GM06990 (cell line): Measurements from ENCODE around the gene MICAL2.

Experiments used
- DNase-seq: peaks from one replicate; pipeline ENCODE4 v3.0.0-alpha.2; 2011; ENCODE audit not compliant: insufficient read length; ENCODE audit errors: extremely low read depth
- H3K27me3 ChIP-seq: replicated peaks from 2 replicates; pipeline ENCODE4 v1.6.0; 2011; ENCODE audit warnings: low read length; ENCODE audit not compliant: control insufficient read depth, insufficient read depth
- H3K36me3 ChIP-seq: 2 replicates; pipeline ENCODE4 v1.5.1; 2011; ENCODE audit warnings: low read length; ENCODE audit not compliant: control insufficient read depth, insufficient read depth
- H3K4me3 ChIP-seq: replicated peaks from 2 replicates; pipeline ENCODE4 v1.5.1; 2011; ENCODE audit warnings: low read depth, mild to moderate bottlenecking, control low read depth, low read length
- TF ChIP-seq, protein P1 (sequence below): IDR thresholded peaks from 2 replicates; pipeline ENCODE4 v1.5.1; 2011; ENCODE audit warnings: low read length, control low read depth, mild to moderate bottlenecking, inconsistent platforms; ENCODE audit not compliant: insufficient read depth, poor library complexity, severe bottlenecking

Gene MICAL2

DNA sequence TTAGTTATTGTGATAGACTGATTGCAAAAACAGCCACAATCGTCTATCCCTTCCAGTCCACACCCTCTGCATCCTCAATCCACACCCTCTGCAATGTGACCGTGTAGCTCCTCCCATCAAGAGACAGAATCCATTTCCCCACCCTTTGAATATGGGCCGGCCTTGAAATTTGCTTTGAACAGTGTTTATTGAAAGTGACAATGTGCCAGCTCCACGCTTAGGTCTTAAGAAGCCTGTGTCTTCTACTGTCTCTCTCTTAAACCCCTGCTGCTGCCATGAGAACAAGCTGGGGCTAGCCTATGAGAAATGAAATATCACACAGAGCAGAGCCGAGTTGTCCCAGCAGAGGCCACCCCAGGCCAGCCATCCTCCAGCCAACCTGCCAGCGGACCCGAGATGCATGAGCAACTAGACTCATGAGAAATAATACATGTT is 22.3 kb upstream of the MICAL2 start:
- H3K4me3 ChIP-seq, result no peak overlapping the region
- H3K27me3 ChIP-seq, result no peaks in the 10 kb centered on the region
- TF ChIP-seq, protein P1, sequence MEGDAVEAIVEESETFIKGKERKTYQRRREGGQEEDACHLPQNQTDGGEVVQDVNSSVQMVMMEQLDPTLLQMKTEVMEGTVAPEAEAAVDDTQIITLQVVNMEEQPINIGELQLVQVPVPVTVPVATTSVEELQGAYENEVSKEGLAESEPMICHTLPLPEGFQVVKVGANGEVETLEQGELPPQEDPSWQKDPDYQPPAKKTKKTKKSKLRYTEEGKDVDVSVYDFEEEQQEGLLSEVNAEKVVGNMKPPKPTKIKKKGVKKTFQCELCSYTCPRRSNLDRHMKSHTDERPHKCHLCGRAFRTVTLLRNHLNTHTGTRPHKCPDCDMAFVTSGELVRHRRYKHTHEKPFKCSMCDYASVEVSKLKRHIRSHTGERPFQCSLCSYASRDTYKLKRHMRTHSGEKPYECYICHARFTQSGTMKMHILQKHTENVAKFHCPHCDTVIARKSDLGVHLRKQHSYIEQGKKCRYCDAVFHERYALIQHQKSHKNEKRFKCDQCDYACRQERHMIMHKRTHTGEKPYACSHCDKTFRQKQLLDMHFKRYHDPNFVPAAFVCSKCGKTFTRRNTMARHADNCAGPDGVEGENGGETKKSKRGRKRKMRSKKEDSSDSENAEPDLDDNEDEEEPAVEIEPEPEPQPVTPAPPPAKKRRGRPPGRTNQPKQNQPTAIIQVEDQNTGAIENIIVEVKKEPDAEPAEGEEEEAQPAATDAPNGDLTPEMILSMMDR, result no peak
- H3K36me3 ChIP-seq, result no peaks in the 10 kb centered on the region
- no peak for DNase-seq

DNA sequence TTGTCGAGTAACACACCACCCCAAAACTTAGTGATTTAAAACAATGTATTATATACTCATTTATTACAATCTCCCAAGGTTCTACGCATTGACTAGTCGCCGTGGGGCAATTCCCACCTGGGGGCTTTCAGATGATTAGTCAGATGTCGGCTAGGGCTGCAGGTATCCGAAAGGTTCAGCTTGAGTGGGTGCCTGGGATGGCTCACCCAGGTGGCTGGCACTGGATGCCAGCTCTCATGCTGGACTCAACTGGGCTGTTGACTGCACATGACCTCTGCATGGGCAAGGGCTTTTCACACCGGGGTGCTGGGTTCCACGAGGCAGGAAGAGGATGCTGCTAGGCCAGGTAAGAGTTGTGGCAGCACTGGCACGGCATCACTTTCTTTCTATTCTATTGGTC is 21.9 kb upstream of the MICAL2 start:
- Histone ChIP-seq H3K4me3 (no peak overlapping the region), H3K27me3 (no peaks in the 10 kb centered on the region), H3K36me3 (no peaks in the 10 kb centered on the region)
- no peak for DNase-seq
- TF ChIP-seq, protein P1, result no peak

DNA sequence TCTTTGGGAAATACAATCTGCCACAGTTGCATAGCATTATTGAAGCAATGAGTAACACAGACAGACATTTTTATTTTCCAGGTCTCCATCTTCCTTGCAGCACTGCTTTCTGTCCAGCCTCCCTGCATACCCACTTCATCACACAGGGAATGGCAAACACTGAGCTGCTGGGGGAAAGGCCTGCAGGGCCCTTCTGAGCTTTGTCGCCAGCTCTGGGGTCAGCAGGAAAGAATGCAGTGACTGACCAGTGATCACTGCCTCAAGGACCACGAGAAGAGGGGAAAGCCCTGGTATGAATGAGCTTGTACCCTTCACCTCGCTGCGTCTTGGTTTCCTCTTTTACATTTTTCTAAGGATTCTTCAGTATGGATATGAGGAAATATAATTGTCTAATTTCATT is 21.3 kb upstream of the MICAL2 start:
- TF ChIP-seq, protein P1, result no peak
- H3K4me3 ChIP-seq, result no peak overlapping the region
- no peaks in the 10 kb centered on the region for H3K27me3 ChIP-seq
- no peaks in the 10 kb centered on the region for H3K36me3 ChIP-seq
- no peak for DNase-seq

DNA sequence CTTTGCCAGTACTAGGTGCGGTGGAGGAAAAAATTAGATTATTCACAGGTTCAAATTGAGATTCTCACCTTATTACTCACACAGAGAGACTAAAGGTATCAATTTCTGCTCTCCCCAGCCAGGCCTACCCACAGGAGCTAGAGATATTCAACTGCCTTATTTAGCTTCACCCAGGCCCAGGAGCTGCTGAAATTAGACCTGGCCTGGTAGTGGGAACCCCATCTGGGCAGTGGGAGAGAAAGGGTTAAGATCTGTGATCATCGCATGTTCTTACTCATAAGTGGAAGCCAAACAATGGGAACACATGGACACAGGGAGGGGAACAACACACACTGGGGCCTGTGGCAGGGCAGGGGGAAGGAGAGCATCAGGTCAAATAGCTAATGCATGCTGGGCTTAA is 20.9 kb upstream of the MICAL2 start:
- Histone ChIP-seq H3K27me3 (no peaks in the 10 kb centered on the region), H3K4me3 (no peak overlapping the region), H3K36me3 (no peaks in the 10 kb centered on the region)
- TF ChIP-seq, protein P1, result no peak
- DNase-seq, result no peak

DNA sequence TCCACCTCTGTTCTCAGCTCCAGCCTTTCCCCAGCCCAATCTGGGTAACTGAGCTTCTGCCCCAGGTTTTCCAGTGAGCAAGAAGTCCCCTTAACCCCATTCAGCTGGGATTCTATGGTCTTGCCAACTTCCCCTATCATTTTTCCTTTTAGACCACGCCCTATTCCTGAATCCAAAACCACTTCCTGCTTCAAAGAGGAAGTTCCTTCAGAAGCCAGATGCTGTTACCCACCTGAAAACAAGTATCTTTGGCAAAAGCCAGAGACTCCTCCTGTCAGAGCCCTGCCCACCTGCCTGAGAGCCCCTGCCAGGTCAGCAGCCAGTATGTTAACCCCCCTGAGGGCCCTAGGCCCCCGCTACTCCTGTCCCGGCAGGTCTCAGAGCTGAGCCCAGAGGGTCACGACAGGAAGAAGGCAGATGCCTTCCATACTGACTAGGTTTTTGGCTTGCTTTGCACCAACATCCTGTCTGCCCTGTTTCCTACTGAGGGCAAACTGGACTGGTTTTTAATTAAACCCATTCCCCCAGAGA is 20.3 kb upstream of the MICAL2 start:
- DNase-seq, result no peak

More for the DNA sequence above, 20.3 kb upstream of the MICAL2 start:
- Histone ChIP-seq H3K4me3 (no peak overlapping the region), H3K36me3 (no peaks in the 10 kb centered on the region), H3K27me3 (no peaks in the 10 kb centered on the region)
- TF ChIP-seq, protein P1, result no peak
